HL-60 (cell line): ENCODE data around the gene GRID2IP.

Source experiments
- CTCF ChIP-seq: IDR thresholded peaks from one replicate; pipeline ENCODE4 v1.5.1; 2011; ENCODE audit warnings: low read length, control low read depth, inconsistent platforms; ENCODE audit not compliant: insufficient read depth
- POLR2AphosphoS5 ChIP-seq: IDR thresholded peaks from 2 replicates; pipeline ENCODE4 v1.6.1; 2012; ENCODE audit warnings: low read depth
- SPI1 ChIP-seq: IDR thresholded peaks from 2 replicates; pipeline ENCODE4 v1.6.1; 2012; ENCODE audit warnings: low read depth, mild to moderate bottlenecking, borderline replicate concordance

DNA sequence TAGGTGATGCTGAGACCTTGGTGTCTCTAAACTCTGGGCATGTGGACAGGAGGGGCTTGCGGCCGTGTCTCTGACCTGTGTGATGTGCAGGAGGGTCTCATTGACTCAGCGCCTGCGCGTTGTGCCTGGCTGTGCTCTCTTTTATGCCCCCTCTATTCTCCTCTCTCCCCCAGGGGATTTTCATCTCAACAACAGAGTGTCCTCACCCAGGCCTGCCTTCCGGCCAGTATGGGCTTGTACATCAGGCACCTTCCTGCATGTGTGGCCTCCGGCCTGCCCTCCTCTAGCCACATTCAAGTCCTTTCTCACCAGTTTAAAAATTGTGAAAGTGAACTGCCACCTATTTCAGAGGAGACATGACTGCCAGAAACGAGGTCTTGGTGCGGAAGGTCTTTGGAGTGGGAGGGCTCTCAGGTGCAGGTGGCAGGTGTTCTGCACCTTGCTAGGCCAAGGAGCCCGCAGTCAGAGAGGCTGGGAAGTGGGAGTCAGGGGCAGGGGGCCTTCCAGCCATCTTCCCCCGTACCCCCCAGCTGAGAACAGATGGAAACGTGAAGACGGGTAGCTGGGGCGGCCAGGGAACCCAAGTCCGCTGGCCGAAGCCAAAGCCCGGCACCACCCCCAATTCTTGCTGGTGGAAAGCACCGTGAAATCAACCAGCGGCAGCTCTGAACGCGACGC is 38.0 kb upstream of the GRID2IP start:
- no peak for TF ChIP-seq CTCF
- no peak for TF ChIP-seq SPI1
- no peak for TF ChIP-seq POLR2AphosphoS5
